Hypothalamus (tissue), 51 donors: ENCODE results near the gene B3GALT2.
"Not testable (repeated sequence)": the region's sequence is repeated elsewhere in the genome, so short reads cannot be mapped to it uniquely, and the experiment has no call there.

Experiments
- DNase-seq, 51 donors: peaks; one replicate each; lab custom pipeline; 2025; lab: John Stamatoyannopoulos, UW

B3GALT2 gene, protein sequence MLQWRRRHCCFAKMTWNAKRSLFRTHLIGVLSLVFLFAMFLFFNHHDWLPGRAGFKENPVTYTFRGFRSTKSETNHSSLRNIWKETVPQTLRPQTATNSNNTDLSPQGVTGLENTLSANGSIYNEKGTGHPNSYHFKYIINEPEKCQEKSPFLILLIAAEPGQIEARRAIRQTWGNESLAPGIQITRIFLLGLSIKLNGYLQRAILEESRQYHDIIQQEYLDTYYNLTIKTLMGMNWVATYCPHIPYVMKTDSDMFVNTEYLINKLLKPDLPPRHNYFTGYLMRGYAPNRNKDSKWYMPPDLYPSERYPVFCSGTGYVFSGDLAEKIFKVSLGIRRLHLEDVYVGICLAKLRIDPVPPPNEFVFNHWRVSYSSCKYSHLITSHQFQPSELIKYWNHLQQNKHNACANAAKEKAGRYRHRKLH

DNA sequence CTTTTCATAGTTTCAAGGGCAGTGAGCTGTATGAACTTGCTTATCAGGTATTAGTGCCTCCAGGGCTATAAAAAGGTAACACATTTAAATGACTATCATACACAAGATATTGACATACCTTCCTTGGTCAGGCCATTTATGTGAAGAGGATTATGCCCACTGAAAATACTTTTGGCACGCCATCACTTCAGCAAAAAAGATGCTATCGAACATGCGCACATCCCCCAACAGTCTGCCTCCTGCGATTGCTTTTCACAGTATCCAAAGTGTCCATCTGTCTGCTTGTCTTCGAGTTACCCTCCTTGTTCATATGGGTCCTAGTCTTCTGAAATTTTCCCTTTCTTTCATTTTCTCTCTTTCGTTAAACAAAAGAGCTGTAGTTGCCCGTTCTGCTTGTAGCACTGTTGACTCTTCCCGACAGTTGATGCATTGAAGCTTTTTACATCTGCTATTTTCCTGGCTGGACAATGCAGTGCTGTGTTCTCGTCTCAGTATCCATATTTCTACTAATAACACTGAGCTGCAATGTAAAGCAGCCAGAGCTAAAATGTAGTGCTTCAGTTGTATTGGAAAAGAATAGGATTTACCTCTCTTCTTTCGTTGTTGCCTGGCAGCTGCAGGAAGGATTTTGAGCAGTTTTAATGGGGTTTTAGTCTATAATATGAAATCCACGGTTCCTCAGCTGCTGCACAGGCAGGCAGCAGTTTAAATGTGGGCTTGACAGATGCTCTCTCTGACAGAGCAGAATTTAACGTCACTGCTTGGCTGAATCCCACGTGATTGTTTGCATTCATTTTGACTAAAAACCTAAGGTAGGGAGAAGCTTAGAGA is at the start of gene B3GALT2:
Gene B3GALT2, minus strand, starts transcription at position 713 of the 831 bp plus-strand sequence. CDS start 5,051 bp downstream, outside the sequence.
- DNase-seq: peak in 34 of 51 donors; percentile 3 to 90 (median 30)

DNA sequence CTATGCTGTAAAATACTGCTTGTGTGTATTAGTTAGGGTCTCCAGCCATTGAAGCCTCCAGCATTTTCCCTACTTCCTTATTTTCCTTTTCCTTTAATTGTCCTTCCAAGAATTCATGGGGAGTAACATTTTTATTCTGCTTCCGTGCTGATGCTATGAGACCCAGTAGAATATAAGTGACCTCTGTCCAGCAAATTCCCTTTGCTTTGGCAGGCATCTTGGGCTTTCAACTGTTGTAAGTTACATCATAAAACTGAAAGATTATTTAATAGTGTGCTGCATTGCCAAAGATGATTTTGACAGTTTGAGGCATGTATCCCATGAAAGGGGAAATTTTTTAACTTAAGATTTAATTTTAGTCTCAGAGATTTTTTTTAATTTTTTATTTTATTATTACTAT is 48.1 kb upstream of the B3GALT2 start:
- no peak for DNase-seq

DNA sequence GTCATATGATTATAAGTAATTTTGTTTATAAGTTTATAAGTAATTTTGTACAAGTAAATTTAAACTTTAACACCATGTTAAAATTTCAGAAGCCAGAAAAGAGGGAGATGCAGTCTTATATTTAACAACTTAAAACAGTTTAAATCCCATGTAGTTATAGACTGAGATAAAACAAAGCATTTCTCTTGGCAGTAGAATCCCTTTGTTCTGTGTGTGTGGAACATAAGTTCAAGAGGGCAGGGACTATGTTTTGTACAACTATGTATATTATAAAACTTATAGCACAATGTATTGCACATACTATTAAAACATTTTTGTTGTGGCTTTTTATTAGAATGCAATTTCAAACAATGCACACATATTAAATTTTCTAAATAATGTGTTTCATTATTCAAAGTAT is 44.7 kb upstream of the B3GALT2 start:
- not testable (repeated sequence) for DNase-seq

DNA sequence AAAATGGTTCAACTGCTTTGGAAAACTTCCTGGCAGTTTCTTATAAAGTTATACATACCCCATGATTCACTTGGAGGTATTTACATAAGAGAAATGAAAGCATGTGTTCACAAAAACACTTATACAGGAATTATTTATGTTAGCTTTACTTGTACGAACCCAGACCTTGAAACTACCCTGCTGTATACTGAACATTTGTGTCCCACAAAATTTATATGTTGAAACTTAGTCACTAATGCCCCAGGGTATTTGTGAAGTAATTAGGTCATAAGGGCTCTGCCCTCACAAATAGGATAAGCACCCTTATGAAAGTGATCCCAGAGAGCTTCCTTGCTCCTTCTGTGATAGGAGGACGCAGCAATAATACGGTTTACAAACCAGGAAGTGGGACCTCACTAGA is 42.7 kb upstream of the B3GALT2 start:
- DNase-seq: no peak

DNA sequence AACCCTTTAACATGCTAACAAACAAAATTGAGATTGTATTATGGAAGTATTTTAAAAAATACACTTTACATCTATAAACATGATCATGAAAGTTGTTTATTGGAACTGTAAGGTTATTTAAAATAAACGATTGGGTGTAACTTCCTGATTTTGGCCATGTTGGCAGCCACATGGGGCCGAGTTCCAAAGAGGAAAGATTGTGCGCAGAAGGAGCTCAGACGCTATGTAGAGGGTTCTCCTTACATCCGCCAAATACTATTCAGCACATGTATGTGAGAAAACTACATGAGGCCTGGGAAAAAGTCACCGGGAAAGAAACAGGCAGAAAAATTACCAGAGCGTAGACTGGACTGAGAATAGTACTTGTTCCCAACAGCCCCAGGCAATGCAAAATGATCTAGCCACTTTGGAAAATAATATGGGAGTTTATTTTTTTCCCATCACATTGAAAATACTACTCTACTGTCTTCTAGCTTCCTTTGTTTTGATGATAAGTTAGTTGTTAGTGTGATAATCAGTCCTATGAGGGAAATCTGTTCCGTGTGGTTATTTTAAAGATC is 35.7 kb upstream of the B3GALT2 start:
- no peak for DNase-seq

DNA sequence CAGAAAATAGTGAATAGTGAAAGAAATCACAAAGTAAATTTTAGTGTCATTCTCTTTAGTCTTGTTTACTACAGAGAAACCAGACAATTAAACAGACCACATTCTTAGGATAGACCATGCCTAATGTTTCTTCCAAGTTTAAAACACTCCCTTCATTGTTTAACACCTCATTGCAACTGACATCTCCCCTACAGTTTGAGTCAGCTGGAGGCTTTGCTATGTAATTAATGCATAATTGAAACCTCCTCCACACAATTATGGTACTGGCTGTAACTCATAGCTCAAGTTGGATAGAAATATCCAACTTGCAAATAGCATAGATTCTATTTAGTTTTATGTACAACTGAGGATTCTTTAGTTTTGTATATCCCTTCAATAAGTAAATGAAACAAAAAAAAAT is 35.2 kb upstream of the B3GALT2 start:
- peak in 1 of 51 donors; percentile 4 for DNase-seq

DNA sequence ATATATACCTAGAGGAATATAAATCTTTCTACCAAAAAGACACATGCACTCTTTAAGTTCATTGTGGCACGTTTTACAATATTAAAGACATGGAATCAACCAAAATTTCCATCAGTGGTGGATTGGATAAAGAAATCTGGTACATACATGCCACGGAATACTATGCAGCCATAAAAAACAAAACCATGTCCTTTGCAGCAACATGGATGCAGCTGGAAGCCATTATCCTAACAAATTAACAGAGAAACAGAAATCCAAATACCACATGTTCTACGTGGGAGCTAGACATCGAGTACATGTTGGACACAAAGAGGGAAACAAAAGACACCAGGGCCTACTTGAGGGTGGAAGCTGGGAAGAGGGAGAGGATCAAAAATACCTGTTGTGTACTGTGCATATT is 33.0 kb upstream of the B3GALT2 start:
- no peak for DNase-seq

DNA sequence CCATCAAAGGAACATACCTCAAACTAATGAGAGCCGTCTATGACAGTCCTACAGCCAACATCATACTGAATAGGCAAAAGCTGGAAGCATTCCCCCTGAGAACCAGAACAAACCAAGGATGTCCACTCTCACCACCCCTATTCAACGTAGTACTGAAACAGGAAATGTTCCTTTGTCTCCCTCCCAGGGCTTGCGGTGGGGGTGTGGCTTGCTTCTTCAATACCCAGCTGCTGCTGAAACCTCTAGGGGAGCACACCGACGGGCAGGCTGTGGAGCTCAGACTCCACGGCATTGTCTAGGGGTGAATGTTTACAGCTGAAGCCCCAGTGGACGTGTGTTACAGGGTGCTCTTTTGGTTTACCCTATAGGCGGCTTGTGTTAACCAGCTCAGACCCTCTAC is 30.5 kb upstream of the B3GALT2 start:
- no peak for DNase-seq

DNA sequence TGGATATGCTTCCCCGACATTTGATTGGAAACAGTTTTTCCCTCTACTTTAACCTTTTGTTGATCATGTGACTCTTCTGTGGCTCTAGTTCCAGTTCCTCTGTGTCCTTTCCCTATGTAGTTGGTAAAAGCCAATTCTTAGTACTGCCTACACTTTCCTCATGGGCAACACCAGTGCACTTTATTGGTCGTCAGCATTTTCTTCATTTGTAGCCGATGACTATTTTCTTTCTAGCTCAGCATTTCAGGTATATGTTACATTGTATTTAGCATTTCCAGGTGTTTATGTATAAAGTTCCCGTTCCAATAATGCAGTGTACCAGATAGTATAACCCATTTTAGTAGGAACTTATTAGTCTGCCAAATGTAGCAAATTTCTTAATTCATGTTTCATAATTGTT is 27.6 kb upstream of the B3GALT2 start:
- no peak for DNase-seq

DNA sequence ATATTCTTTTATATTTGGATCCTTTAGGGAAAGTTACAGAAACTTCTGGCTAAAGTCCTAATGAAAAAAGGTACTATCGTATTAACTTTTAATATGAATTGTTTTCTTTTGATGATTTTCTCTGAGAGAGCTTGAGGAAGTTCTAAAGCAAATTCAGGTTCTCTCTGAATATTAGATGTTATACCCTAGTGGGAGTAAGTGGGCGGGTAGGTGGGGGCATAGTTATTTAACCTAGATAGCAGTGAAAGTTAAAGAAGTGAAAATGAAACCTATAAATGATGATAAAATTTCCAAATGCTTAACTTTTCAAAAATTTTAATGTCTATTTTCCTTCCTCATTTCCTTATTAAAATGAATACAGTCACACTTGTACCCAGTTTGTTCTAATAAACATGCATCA is 26.2 kb upstream of the B3GALT2 start:
- DNase-seq: no peak

DNA sequence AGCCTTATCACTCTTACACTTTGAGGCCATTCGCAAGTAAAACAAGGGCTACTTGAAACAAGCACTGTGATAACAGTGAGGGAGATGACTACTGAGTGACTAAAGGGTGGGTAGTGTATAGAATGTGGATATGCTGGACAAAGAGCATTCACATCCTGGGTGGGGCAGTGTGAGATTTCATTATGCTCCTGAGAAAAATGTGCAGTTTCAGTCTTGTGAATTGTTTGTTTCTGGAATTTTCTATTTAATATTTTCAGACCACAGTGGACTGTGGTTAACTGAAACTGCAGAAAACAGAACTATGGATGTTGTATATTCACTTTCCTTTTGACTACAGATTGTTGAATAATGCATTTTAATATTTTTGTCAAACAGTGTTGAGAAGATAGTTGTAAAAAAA is 25.1 kb upstream of the B3GALT2 start:
- no peak for DNase-seq

DNA sequence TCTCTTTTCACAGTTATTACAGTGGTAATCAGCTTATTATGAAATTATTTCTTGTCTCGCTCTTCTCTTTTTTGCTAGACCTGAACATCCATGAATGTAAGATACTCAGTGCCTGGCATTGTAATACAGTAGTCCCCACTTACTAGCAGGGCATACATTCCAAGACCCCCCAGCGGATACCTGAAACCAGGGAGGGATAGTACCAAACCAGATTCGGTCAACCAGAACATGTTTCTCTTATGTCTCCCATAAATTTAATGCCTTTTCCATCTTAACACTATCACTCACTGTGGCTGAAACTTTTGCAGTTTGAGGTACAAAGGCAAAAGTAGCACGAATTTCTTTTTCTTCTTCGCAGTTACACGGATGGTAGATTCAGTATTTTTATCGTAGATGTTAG is 24.6 kb upstream of the B3GALT2 start:
- no peak for DNase-seq

DNA sequence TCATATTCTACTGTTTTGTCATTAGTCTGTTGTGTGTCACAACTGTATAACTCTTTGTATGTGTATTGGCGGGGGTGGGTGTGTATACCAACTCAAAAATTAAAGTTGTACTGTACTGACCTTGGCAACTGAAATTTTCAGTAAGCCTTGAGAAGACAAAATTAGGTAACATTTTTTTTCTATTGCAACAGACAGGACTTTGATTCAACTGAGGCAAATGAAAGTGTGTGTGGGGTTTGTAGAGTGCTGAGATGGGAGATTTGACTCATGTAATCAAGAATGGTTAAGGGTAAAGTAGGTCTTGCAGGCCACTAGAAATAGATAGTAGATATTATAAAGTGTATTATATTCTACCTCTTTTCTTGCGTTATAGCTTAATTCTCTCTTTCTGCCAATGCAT is 14.6 kb upstream of the B3GALT2 start:
- DNase-seq: no peak

DNA sequence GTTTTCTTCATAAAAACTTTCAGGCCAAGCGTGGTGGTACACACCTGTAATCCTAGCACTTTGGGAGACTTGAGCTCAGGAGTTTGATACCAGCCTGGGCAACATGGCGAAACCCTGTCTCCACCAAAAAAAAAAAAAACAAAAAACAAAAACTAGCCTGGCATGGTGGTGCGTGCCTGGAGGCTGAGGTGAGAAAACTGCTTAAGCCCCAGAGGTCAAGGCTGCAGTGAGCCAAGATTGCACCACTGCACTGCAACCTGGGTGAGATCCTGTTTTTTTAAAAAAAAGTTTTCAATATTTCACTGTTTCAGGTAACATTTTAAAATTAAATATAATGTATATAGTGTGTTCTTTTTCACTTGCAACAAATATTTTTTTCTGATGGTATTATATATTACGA is 13.5 kb upstream of the B3GALT2 start:
- DNase-seq: no peak

DNA sequence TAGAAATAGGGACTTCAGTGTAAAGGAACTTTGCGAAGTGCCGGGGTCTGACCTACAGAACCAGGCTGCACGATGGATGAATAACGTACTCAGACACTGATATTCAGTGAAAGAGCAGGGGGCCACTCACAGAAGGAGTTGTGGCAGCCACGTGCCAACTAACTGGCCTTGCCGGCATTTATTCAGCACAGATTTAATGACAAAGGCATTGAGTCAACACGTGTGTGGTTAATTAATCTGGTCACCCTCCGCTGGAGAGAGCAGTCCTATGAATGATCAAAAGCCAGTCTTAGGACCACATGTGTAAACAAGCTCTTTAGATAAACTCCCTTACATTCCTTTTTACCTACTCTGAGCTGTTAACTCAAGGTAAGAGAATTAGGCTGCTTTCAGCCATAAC is 6.2 kb upstream of the B3GALT2 start:
- no peak for DNase-seq

DNA sequence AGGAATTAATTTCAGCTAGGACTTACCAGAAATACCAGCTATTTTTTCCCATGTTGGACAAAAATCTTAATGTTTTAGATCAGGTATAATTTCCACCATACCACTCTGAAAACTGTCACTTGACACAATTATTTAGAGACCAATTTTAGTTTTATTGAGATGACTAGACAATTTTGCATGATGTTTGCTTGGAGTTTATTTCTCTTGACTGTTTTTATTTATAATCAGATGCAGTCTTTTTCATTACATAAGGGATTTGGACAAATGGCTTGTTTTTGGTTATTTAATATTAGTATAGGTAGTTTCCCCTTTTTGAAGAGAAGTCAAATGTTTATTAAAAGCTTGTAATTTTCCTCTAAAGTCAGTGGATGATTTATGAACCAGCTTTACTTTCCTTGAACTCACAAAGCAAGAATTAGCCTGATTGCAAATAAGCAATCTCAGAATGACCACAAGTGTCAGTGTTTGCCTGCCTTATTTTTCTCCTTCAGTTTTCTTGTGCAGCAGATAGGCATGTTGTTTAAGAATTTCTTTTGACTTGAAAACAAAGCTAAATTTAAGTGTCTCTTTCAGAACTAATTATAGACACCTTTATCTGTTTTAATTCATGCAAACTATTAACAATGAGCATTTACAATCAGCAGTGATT is 3.8 kb upstream of the B3GALT2 start:
- no peak for DNase-seq

DNA sequence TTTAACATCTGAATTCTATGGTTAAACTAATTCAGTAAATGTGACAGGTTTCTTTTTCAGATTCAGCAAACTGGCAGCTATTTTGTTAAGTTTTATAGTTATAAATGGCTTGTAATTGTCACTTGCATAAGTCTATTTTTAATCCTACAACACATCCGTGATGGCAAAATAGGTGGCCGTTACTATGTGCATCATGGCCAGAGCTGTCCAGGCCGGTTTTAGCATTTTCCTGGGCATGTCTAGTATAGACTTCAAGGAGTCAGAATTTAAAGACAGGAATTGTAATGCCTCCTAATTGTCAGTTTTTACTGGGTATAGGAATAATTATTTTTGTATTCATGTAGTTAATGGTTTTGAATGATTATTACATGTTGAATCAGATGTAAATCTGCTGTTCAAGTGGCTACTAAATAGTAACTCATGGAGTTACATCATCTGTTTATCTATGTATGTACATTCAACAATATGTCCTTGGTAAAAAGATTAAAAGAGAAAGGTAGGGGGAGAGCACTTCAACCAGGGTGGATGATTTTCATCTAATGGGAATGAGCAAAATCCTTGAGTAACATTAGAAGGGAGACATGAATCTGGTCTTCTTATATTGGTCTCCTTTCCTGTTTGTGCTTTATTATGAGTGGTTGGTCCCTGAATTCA is 3.2 kb upstream of the B3GALT2 start:
- peak in 2 of 51 donors; percentile 10 to 36 for DNase-seq

DNA sequence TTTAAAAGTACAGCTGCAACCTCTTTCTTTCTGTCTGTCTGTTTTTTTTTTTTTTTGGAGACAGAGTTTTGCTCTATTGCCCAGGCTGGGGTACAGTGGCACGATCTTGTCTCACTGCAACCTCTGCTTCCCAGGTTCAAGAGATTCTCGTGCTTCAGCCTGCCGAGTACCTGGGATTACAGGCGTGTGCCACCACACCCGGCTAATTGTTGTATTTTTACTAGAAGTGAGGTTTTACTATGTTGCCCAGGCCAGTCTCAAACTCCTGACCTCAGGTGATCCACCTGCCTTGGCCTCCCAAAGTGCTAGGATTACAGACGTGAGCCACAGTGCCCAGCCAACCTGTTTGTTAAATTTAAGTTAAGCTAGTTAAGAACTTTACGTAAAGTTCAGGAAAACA is 2.5 kb upstream of the B3GALT2 start:
- not testable (repeated sequence) for DNase-seq

DNA sequence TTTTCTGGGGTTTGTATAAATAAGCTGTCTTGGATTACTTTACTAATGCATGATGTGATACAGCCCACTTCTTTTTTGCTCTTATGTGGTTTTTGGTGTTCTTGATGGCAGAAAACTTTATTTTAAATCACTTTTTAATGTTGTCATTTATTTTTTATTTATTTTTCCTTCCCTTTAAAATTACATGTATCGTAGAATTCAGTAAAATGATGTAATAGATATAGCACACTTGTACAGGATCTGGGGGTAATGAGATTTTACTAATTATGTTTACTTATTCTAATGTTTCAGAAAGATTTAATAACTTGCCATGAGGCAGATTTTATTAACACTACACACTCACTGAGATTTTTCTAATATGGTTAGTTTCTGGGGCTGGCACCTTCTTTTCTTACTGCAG is 701 bp upstream of the B3GALT2 start:
- DNase-seq: no peak

DNA sequence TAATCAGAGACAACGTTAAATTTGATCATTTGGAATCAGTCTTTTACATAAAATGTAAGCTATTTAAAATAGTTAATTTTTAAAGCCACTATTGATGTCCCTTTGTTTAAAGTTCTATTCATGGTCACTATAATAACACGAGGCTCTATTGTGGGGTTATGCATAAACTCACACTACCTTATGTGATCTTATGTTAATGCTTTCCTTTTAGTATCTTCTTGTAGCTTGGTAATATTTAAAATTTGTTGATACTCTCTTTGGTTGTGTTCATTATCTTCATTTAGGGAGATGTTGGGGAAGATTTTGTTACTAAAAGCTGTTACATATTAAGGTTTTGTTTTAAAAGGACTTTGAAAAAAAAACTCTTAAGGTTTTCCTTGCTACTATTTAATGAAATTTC is 1.2 kb downstream of the B3GALT2 start:
- no peak for DNase-seq

DNA sequence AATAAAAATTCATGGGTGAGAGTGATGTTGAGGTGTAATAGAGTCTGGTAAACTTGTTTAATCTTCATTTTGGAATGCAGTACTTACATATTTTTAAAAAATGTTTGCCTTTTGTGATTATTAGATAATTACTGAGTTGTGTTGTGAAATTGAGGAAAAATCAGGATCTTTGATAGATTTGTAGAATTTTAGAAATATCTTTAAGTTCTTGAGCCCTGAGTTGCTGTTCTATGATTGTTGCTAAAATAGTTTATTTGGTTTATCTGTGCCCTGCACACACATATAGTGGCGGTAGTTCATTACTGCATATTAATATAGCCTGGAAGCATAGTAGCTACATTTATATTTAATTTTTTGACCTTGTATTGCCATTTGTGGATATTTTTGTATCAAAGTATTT is 1.6 kb downstream of the B3GALT2 start:
- DNase-seq: no peak
